ENCODE data around the gene DUS4L. TPM values are rescaled to one million over a fixed set of nuclear protein-coding genes. Genes with fewer than 3 reads are reported as not detected.

Gene DUS4L
- total RNA-seq, 1 donor from 2014 or later = 10.0 TPM

- no peak for DNase-seq (ENCODE audit: low spot score)
- Mint-ChIP-seq H3K4me1 (ENCODE audit: unreplicated experiment) (peaks cover 44% of the 10 kb centered on the region), H3K27ac (ENCODE audit: unreplicated experiment) (peak overlapping the region; percentile 99), H3K9me3 (ENCODE audit: unreplicated experiment) (no peaks in the 10 kb centered on the region), H3K4me3 (ENCODE audit: unreplicated experiment) (peak overlapping the region; percentile 29), H3K27me3 (ENCODE audit: unreplicated experiment) (peaks cover 4% of the 10 kb centered on the region), H3K36me3 (ENCODE audit: low read depth, unreplicated experiment) (peaks cover 29% of the 10 kb centered on the region)
- no peak for TF ChIP-seq CTCF (IDR thresholded peaks at IDR 0.05; ENCODE audit: unreplicated experiment)
These were observed 31.4 kb downstream of the DUS4L start for GRCh38 chr7:107594961-107595737.

- H3K27ac Mint-ChIP-seq (ENCODE audit: unreplicated experiment) = peak overlapping the region; percentile 99
- no peak for TF ChIP-seq CTCF (IDR thresholded peaks at IDR 0.05; ENCODE audit: unreplicated experiment)
These were observed 33.3 kb downstream of the DUS4L start for GRCh38 chr7:107596881-107597581.

GRCh38 chr7:107597582-107597916 lies 33.8 kb downstream of the DUS4L start:
- no peak for TF ChIP-seq CTCF (IDR thresholded peaks at IDR 0.05; ENCODE audit: unreplicated experiment)
- Mint-ChIP-seq H3K27ac (ENCODE audit: unreplicated experiment) (peak overlapping the region; percentile 99), H3K9me3 (ENCODE audit: unreplicated experiment) (no peaks in the 10 kb centered on the region), H3K4me1 (ENCODE audit: unreplicated experiment) (peaks cover 43% of the 10 kb centered on the region), H3K36me3 (ENCODE audit: low read depth, unreplicated experiment) (peaks cover 20% of the 10 kb centered on the region), H3K4me3 (ENCODE audit: unreplicated experiment) (no peak overlapping the region), H3K27me3 (ENCODE audit: unreplicated experiment) (peaks cover 4% of the 10 kb centered on the region)
- no peak for DNase-seq (ENCODE audit: low spot score)

More at GRCh38 chr7:107596881-107597581, 33.3 kb downstream of the DUS4L start:
- H3K9me3 Mint-ChIP-seq (ENCODE audit: unreplicated experiment) = no peaks in the 10 kb centered on the region
- peaks cover 4% of the 10 kb centered on the region for H3K27me3 Mint-ChIP-seq (ENCODE audit: unreplicated experiment)
- peak overlapping the region; percentile 21 for H3K4me3 Mint-ChIP-seq (ENCODE audit: unreplicated experiment)
- H3K4me1 Mint-ChIP-seq (ENCODE audit: unreplicated experiment) = peaks cover 44% of the 10 kb centered on the region
- H3K36me3 Mint-ChIP-seq (ENCODE audit: low read depth, unreplicated experiment) = peaks cover 22% of the 10 kb centered on the region
- DNase-seq (ENCODE audit: low spot score) = peak; percentile 15

- Mint-ChIP-seq H3K27me3 (ENCODE audit: unreplicated experiment) (peaks cover 4% of the 10 kb centered on the region), H3K4me3 (ENCODE audit: unreplicated experiment) (no peak overlapping the region), H3K9me3 (ENCODE audit: unreplicated experiment) (no peaks in the 10 kb centered on the region), H3K27ac (ENCODE audit: unreplicated experiment) (peak overlapping the region; percentile 99), H3K36me3 (ENCODE audit: low read depth, unreplicated experiment) (peaks cover 20% of the 10 kb centered on the region), H3K4me1 (ENCODE audit: unreplicated experiment) (peaks cover 42% of the 10 kb centered on the region)
- DNase-seq (ENCODE audit: low spot score) = no peak
- no peak for TF ChIP-seq CTCF (IDR thresholded peaks at IDR 0.05; ENCODE audit: unreplicated experiment)
These were observed 34.2 kb downstream of the DUS4L start for GRCh38 chr7:107597953-107598352.

- no peak for TF ChIP-seq CTCF (IDR thresholded peaks at IDR 0.05; ENCODE audit: unreplicated experiment)
- H3K4me3 Mint-ChIP-seq (ENCODE audit: unreplicated experiment) = no peak overlapping the region
- no peaks in the 10 kb centered on the region for H3K9me3 Mint-ChIP-seq (ENCODE audit: unreplicated experiment)
- peaks cover 4% of the 10 kb centered on the region for H3K27me3 Mint-ChIP-seq (ENCODE audit: unreplicated experiment)
- no peak overlapping the region for H3K27ac Mint-ChIP-seq (ENCODE audit: unreplicated experiment)
- peaks cover 12% of the 10 kb centered on the region for H3K36me3 Mint-ChIP-seq (ENCODE audit: low read depth, unreplicated experiment)
- H3K4me1 Mint-ChIP-seq (ENCODE audit: unreplicated experiment) = peaks cover 37% of the 10 kb centered on the region
- no peak for DNase-seq (ENCODE audit: low spot score)
These were observed 35.5 kb downstream of the DUS4L start for GRCh38 chr7:107599262-107599661.

Measured in endothelial cell (in vitro differentiated cells).